Caco-2 (cell line): ENCODE results near the gene MLC1. TPM values are rescaled to one million over a fixed set of nuclear protein-coding genes. Genes with fewer than 3 reads are reported as not detected.
A peak's percentile ranks its signal among the peaks of the same experiment; 100 is the strongest.

ENCODE experiments used
- BruUV-seq: library from RNA; stranded (reverse); fragments of 400-500 nt; replicated peaks from 2 replicates; lab custom pipeline; 2021; lab: Mats Ljungman, UMichigan
- CTCF ChIA-PET: fragments of 300-600 bp; sonication (Branson Sonifier 250); formaldehyde crosslinking; loops from one replicate; lab custom pipeline; 2022; ENCODE audit warnings: antibody characterized with exemption; lab: Charles Lee
- POLR2A ChIA-PET: fragments of 300-600 bp; sonication (Branson Sonifier 250); formaldehyde crosslinking; loops from one replicate; lab custom pipeline; 2022; ENCODE audit warnings: antibody characterized with exemption; lab: Charles Lee
- DNase-seq, 2 experiments: peaks; one replicate each; pipeline versions ENCODE4 v3.0.0 to v3.0.0-alpha.2; 2020 to 2022
- H3K27me3 ChIP-seq: replicated peaks from 2 replicates; pipeline ENCODE4 v1.6.0; 2011; ENCODE audit warnings: low read length; ENCODE audit not compliant: control insufficient read depth, insufficient read depth
- H3K36me3 ChIP-seq: 2 replicates; pipeline ENCODE4 v1.5.1; 2011; ENCODE audit warnings: low read length; ENCODE audit not compliant: control insufficient read depth, insufficient read depth
- H3K4me1 ChIP-seq: fragments of 250-450 bp; sonication (Bioruptor Pico); 2 replicates; pipeline ENCODE4 v1.5.1; 2020; ENCODE audit warnings: mild to moderate bottlenecking
- H3K4me3 ChIP-seq: 2 replicates; pipeline ENCODE4 v1.5.1; 2011; ENCODE audit warnings: low read depth, mild to moderate bottlenecking, control low read depth, low read length
- H3K9me3 ChIP-seq: fragments of 250-450 bp; sonication (Bioruptor Pico); 2 replicates; pipeline ENCODE4 v1.5.1; 2020; ENCODE audit warnings: mild to moderate bottlenecking, moderate library complexity
- H3K27ac Mint-ChIP-seq: one replicate; pipeline ENCODE4 v1.8.0; 2022; ENCODE audit warnings: mixed read lengths; ENCODE audit not compliant: unreplicated experiment
- H3K27me3 Mint-ChIP-seq: one replicate; pipeline ENCODE4 v1.8.0; 2022; ENCODE audit warnings: mixed read lengths; ENCODE audit not compliant: insufficient read depth, unreplicated experiment
- H3K36me3 Mint-ChIP-seq: one replicate; pipeline ENCODE4 v1.8.0; 2022; ENCODE audit warnings: mild to moderate bottlenecking, mixed read lengths; ENCODE audit not compliant: insufficient read depth, unreplicated experiment
- H3K4me1 Mint-ChIP-seq: one replicate; pipeline ENCODE4 v1.8.0; 2022; ENCODE audit warnings: low read depth, mixed read lengths; ENCODE audit not compliant: unreplicated experiment
- H3K4me3 Mint-ChIP-seq: one replicate; pipeline ENCODE4 v1.8.0; 2022; ENCODE audit warnings: mild to moderate bottlenecking, moderate library complexity, mixed read lengths; ENCODE audit not compliant: unreplicated experiment
- H3K9me3 Mint-ChIP-seq: one replicate; pipeline ENCODE4 v1.8.0; 2022; ENCODE audit warnings: mixed read lengths; ENCODE audit not compliant: unreplicated experiment
- intact Hi-C: fragments of 100-400 bp; cut with micrococcal nuclease; formaldehyde crosslinking; loops from one replicate; pipeline ENCODE4 v1.10.0; 2022; ENCODE audit not compliant: unreplicated experiment
- total RNA-seq: library from RNA; stranded (reverse); gene quantifications from 2 replicates; pipeline ENCODE4 v1.2.3, GENCODE V29; 2022
- TF ChIP-seq, protein P1 (sequence below), 2 experiments: fragments of 200-600 bp in 1 of 2; IDR thresholded peaks; 1 replicate in 1 of 2; 2 replicates in 1 of 2; pipeline versions ENCODE4 v1.5.1 to v1.8.0; 2011 to 2022; ENCODE audit warnings: antibody characterized with exemption in 1 of 2, control low read depth in 1 of 2, inconsistent platforms in 1 of 2, low read depth in 1 of 2, low read length in 1 of 2, mild to moderate bottlenecking in 1 of 2, moderate library complexity in 1 of 2; ENCODE audit not compliant: insufficient read depth in 1 of 2, severe bottlenecking in 1 of 2, unreplicated experiment in 1 of 2

Gene MLC1
- total RNA-seq, 1 experiment from 2014 or later, result 0.14 TPM

DNA sequence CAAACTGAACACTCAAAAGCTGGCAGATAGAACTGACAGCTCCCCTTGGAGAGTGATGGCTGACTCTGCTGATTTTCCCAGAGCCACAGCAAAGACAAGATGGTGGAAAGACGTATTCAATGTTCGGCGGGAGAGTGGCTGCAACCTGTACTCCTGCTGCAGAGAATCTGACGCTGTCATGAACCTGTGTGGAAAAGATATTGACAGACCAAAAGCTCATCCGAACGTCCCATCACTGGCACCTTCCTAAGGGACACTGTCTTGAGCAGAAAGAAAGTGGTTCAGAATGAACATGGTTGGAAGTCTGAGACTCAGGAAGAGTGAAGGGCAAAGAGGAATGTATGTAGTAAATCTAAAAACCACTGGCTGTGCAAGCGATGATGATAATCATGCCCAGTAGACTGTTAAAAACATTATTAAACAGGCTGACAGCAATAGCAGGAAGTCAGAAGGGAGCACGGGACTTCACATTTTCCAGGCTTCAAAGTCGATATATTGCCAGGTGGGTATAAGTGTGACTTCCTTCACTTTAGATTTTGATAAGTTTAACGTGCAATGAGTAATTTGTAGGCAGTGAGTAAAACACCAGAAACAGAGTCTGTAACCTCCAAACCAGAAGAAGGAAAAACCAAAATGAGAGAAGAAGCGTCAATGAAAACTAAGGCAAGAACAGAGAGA, 66.5 kb downstream of the MLC1 start:
- ChIA-PET CTCF (interaction anchor here (0.8 kb wide), 1 partner anchor 12 kb away, joined by 7 read pairs; no protein-coding TSS in a partner anchor), POLR2A (no interaction called here)
- no TSS peak for BruUV-seq
- intact Hi-C loops, result no loop called here
- Histone ChIP-seq H3K27me3 (no peaks in the 10 kb centered on the region; the same call in 1 of the 2 replicates), H3K4me3 (no peak overlapping the region), H3K36me3 (no peaks in the 10 kb centered on the region), H3K9me3 (no peaks in the 10 kb centered on the region), H3K4me1 (peaks cover 9% of the 10 kb centered on the region; the same call in 1 of the 2 replicates)
- TF ChIP-seq, protein P1, sequence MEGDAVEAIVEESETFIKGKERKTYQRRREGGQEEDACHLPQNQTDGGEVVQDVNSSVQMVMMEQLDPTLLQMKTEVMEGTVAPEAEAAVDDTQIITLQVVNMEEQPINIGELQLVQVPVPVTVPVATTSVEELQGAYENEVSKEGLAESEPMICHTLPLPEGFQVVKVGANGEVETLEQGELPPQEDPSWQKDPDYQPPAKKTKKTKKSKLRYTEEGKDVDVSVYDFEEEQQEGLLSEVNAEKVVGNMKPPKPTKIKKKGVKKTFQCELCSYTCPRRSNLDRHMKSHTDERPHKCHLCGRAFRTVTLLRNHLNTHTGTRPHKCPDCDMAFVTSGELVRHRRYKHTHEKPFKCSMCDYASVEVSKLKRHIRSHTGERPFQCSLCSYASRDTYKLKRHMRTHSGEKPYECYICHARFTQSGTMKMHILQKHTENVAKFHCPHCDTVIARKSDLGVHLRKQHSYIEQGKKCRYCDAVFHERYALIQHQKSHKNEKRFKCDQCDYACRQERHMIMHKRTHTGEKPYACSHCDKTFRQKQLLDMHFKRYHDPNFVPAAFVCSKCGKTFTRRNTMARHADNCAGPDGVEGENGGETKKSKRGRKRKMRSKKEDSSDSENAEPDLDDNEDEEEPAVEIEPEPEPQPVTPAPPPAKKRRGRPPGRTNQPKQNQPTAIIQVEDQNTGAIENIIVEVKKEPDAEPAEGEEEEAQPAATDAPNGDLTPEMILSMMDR (IDR thresholded peaks at IDR 0.05; ENCODE audit: insufficient read depth in 1 of 2, low read depth in 1 of 2, low read length in 1 of 2, severe bottlenecking in 1 of 2, unreplicated experiment in 1 of 2), result no peak
- DNase-seq, result no peak
- Mint-ChIP-seq H3K27me3 (no peaks in the 10 kb centered on the region), H3K27ac (no peak overlapping the region), H3K9me3 (no peaks in the 10 kb centered on the region), H3K4me1 (no peaks in the 10 kb centered on the region), H3K36me3 (no peaks in the 10 kb centered on the region), H3K4me3 (no peak overlapping the region)

DNA sequence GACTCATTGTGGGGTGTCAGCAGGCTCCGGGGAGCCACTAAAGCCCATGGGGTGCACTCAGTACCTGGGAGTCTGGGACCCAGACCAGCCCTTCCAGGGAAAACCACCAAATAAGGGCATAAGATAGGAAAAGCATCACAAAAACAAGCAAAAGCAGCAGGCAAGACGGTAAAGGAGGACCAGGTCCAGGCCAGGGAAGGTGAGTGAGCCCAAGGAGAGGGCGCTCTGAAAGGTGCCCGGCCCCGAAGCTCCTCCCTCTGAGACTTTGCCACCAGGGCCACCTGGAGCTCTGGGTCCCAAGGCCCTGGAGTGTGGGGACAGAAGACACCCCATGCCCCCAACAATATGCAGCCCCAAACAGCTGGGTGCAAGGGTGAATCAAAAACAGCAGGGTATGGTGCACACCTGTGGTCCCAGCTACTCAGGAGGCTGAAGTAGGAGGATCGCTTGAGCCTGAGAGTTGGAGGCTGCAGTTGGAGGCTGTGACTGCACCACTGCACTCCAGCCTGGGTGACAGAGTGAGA, 67.5 kb downstream of the MLC1 start:
- Mint-ChIP-seq H3K36me3 (no peaks in the 10 kb centered on the region), H3K4me1 (no peaks in the 10 kb centered on the region), H3K4me3 (no peak overlapping the region), H3K27ac (no peak overlapping the region), H3K27me3 (no peaks in the 10 kb centered on the region), H3K9me3 (no peaks in the 10 kb centered on the region)
- ChIA-PET POLR2A (no interaction called here), CTCF (no interaction called here)
- Histone ChIP-seq H3K27me3 (no peaks in the 10 kb centered on the region; the same call in 1 of the 2 replicates), H3K36me3 (no peaks in the 10 kb centered on the region), H3K9me3 (no peaks in the 10 kb centered on the region), H3K4me3 (no peak overlapping the region), H3K4me1 (peaks cover 12% of the 10 kb centered on the region)
- no peak for DNase-seq
- BruUV-seq, result no TSS peak
- intact Hi-C loops, result no loop called here
- TF ChIP-seq, protein P1 (IDR thresholded peaks at IDR 0.05; ENCODE audit: insufficient read depth in 1 of 2, low read depth in 1 of 2, low read length in 1 of 2, severe bottlenecking in 1 of 2, unreplicated experiment in 1 of 2), result no peak

DNA sequence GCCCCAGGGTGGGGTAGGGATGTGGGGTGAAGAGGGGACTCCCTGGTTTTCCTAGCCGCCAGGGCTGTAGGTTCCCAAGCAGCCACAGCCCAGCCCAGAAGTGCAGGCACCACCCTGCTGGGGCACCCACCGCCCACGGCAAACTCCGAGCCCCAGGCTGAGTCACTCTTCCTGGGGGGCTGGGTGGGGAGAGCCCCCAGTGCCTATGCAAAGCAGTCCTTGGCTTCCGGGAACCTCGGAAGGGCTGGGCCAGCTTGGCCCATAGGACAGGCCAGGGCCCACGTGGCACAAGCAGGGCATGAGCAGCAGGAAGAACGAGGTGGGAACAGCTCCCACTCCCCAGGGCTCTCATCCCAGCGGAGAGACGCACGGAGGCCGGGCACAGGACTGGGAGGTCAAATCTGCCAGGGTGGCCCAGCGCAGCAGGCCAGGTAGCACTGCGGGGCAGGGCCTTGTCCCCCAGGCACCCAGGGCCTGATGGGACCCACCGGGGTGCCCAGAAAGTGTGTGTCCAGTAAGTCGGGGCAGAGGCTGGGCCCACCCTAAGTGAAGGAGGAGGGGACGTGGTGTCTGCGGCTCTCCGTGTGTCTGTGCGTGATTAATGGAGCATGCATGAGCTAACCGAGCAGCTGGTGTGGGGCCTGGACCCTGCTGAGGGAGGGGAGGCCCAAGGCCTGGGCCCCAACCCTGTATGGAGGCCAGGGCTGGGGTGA, 68.1 kb downstream of the MLC1 start:
- Mint-ChIP-seq H3K9me3 (no peaks in the 10 kb centered on the region), H3K27me3 (no peaks in the 10 kb centered on the region), H3K4me3 (no peak overlapping the region), H3K36me3 (no peaks in the 10 kb centered on the region), H3K27ac (no peak overlapping the region), H3K4me1 (no peaks in the 10 kb centered on the region)
- Histone ChIP-seq H3K36me3 (no peaks in the 10 kb centered on the region), H3K27me3 (no peaks in the 10 kb centered on the region; the same call in 1 of the 2 replicates), H3K4me3 (no peak overlapping the region), H3K4me1 (peaks cover 18% of the 10 kb centered on the region), H3K9me3 (no peaks in the 10 kb centered on the region)
- POLR2A ChIA-PET, result no interaction called here
- intact Hi-C loops, result no loop called here
- CTCF ChIA-PET, result no interaction called here
- DNase-seq, result peak in 1 of 2 experiments; percentile 25
- no TSS peak for BruUV-seq
- TF ChIP-seq, protein P1 (IDR thresholded peaks at IDR 0.05; ENCODE audit: insufficient read depth in 1 of 2, low read depth in 1 of 2, low read length in 1 of 2, severe bottlenecking in 1 of 2, unreplicated experiment in 1 of 2), result no peak
